Mononuclear cell (primary cell): ENCODE measurements around the gene JAML. TPM values are rescaled to one million over a fixed set of nuclear protein-coding genes. Genes with fewer than 3 reads are reported as not detected.

ENCODE experiments used
- H3K27me3 ChIP-seq: 2 replicates; pipeline ENCODE4 v1.6.0; 2011; ENCODE audit warnings: low read length, control low read depth; ENCODE audit not compliant: insufficient read depth
- H3K4me1 ChIP-seq: 2 replicates; pipeline ENCODE4 v1.5.1; 2011; ENCODE audit warnings: mild to moderate bottlenecking, low read length, control low read depth; ENCODE audit not compliant: insufficient read depth
- H3K4me3 ChIP-seq: 2 replicates; pipeline ENCODE4 v1.5.1; 2011; ENCODE audit warnings: mild to moderate bottlenecking, low read length, moderate library complexity
- H3K9me3 ChIP-seq: 2 replicates; pipeline ENCODE4 v1.5.1; 2011; ENCODE audit warnings: low read depth, mild to moderate bottlenecking, control low read depth, low read length
- total RNA-seq: library from RNA; depleted of rRNA; stranded (reverse); fragments of >200 nt; gene quantifications from one replicate; pipeline ENCODE4 v1.2.3, GENCODE V29; 2012

Gene JAML
- total RNA-seq, result 90.4 TPM

DNA sequence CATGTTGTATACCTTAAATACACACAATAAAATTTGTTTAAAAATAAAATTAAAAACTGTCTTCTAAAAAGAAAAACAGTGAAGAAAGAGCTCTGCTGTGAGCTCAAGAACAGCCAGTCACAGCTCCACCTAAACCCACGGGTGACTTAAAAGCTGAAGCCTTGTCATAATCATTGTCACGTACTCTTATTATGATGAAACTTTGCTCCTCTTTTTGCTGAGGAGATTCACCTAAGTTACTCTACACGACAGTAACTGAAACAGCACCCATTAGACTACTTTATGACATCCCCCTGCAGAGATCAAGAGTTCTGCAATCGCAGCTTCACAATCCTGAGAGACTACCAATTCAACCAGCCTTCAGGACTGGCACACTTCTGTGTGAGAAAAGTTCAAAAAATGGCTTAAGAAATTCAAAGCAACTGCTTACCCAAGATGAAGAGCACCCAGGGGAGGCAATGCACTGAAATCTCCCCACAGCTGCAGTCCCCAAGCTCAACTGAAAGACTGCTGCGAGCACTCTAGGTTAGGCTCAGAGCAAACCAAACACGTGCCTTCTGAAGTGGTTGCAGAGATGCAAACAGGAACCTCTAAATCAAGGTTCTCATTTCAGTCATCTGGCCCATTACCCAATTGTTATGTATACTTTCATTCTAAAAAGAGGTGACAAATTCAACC lies at the start of gene JAML:
Gene JAML, minus strand, starts transcription at position 501 of the 678 bp plus-strand sequence. CDS start 10,145 bp downstream, outside the sequence.
- Histone ChIP-seq H3K4me1 (peaks cover 91% of the 10 kb centered on the region), H3K27me3 (no peaks in the 10 kb centered on the region), H3K4me3 (peak within 1 kb of the TSS; percentile 78), H3K9me3 (no peaks in the 10 kb centered on the region)

GRCh38 chr11:118274186-118274585 lies 49.4 kb upstream of the JAML start:
- Histone ChIP-seq H3K4me1 (no peaks in the 10 kb centered on the region), H3K27me3 (no peaks in the 10 kb centered on the region), H3K9me3 (no peaks in the 10 kb centered on the region), H3K4me3 (no peak overlapping the region)

DNA sequence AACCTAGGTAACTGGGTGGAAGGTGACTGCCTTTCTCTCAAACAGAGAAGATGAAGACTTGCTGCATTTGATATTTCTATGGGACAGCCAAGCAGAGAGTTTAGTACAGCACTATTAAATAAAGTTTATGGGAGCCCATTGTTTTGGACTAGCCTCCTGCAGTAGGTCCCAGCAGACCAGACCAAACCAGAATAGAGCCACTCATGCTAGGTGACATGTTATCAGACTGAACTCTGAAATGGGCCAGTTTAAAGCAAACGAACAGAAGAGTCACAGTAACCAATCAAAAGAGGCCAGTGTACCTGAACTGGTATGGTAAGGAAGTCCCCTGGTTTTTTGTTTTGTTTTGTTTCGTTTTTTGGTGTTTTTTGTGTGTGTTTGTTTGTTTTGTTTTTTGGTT lies 47.2 kb upstream of the JAML start:
- Histone ChIP-seq H3K27me3 (peaks cover 3% of the 10 kb centered on the region), H3K4me1 (no peaks in the 10 kb centered on the region), H3K4me3 (no peak overlapping the region), H3K9me3 (no peaks in the 10 kb centered on the region)

- Histone ChIP-seq H3K4me3 (no peak overlapping the region), H3K27me3 (peaks cover 7% of the 10 kb centered on the region)
These were observed 42.7 kb upstream of the JAML start for GRCh38 chr11:118267486-118267885.

DNA sequence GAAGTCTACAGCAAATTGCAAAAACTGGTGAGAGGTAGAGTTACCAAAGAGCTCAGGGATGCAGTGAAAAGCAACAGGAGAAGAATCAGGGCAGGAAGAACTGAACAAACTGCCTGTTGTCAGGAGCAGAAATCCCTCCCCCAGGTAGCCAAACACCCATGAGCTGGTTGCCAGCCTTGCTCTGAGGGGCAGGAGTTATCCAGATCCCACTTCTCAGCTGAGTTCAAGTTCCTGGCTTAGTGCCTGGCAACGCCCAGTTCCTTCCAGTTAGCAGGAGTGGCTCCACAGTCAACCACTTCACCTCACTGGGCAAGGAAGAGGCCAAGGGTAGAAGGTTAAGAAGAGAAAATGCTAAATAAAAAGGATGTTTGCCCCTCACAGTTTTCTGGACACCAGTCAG lies 41.1 kb upstream of the JAML start:
- no peak overlapping the region for H3K4me3 ChIP-seq
- peaks cover 7% of the 10 kb centered on the region for H3K27me3 ChIP-seq
- H3K4me1 ChIP-seq, result peaks cover 30% of the 10 kb centered on the region
- no peaks in the 10 kb centered on the region for H3K9me3 ChIP-seq

More at GRCh38 chr11:118267486-118267885, 42.7 kb upstream of the JAML start:
- H3K4me1 ChIP-seq, result peaks cover 25% of the 10 kb centered on the region
- H3K9me3 ChIP-seq, result no peaks in the 10 kb centered on the region

- Histone ChIP-seq H3K4me3 (no peak overlapping the region), H3K27me3 (peaks cover 7% of the 10 kb centered on the region), H3K4me1 (peaks cover 30% of the 10 kb centered on the region), H3K9me3 (no peaks in the 10 kb centered on the region)
These were observed 40.0 kb upstream of the JAML start for GRCh38 chr11:118264569-118265465.

DNA sequence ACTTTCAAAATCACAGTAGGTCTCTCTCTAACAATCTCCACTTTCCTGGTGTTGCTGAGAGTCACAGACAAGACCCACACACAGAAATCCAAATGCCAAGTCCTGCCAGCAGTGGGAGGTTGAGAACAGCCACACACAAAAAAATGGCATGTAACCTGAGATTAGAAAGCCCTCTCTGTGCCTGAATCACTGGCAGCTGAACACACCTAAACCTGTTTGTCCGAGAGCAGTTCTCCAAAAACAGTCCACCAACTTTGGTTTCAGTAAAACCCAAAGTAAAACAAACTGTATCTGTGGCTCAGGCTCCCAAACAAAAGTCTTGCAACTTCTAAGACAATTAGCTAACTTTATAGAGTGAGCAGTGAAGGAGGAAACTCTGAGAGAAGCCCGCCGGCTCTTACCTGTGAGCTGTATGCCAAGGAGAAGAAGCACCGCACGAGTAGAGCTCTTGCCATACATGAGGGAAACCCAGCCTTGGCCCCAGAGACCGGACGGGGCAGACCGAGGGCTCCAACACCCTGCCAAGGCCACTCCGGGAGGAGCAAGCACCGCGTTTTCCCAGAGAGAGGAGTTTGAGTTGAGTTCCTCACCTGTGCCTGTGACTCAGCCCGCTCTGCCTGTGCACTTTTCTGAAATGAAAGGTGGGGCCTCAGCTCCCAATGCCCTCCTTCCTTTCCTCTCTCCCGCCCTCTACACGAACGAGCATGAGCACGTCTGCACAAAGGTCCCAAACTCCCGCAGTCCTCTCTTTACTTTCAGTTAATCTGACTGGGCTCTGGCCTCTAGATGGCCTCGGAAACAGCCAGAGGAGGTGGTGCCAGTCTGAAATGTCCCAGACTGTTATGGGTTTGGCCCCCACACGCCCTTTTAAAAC lies 39.1 kb upstream of the JAML start, which contains the start of gene MPZL2:
Gene MPZL2, minus strand, starts transcription at position 603 of the 874 bp plus-strand sequence. Its CDS starts 144 bp downstream, at position 459.
- peak within 1 kb of the TSS; percentile 35 for H3K4me3 ChIP-seq
- peaks cover 30% of the 10 kb centered on the region for H3K4me1 ChIP-seq
- H3K27me3 ChIP-seq, result peaks cover 7% of the 10 kb centered on the region
- H3K9me3 ChIP-seq, result no peaks in the 10 kb centered on the region

GRCh38 chr11:118263112-118263511 lies 38.3 kb upstream of the JAML start:
- H3K27me3 ChIP-seq, result peaks cover 6% of the 10 kb centered on the region
- peaks cover 30% of the 10 kb centered on the region for H3K4me1 ChIP-seq
- H3K4me3 ChIP-seq, result no peak overlapping the region
- H3K9me3 ChIP-seq, result no peaks in the 10 kb centered on the region

DNA sequence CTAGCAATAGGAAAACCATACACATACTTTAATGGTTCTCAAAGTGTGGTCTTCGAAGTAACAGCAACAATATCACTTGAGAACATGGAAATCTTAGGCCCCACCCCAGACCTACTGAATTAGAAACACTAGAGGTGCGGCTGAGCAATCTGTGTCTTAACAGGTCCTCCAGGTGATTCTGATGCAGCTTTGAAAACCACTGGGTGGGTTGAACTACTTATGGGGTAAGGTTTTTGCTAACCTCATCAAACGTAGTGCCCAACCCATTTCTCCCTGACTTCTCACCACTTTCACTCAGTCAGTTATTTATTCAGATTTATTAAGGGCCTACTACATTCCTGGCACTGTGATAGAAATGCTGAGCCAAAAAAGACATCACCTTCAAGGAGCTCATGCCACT lies 35.5 kb upstream of the JAML start:
- H3K4me1 ChIP-seq, result peaks cover 27% of the 10 kb centered on the region
- no peak overlapping the region for H3K4me3 ChIP-seq
- no peaks in the 10 kb centered on the region for H3K9me3 ChIP-seq
- H3K27me3 ChIP-seq, result peaks cover 3% of the 10 kb centered on the region

- Histone ChIP-seq H3K4me3 (no peak overlapping the region), H3K4me1 (peaks cover 22% of the 10 kb centered on the region), H3K9me3 (no peaks in the 10 kb centered on the region), H3K27me3 (peaks cover 3% of the 10 kb centered on the region)
These were observed 34.3 kb upstream of the JAML start for GRCh38 chr11:118259138-118259537.

- Histone ChIP-seq H3K4me1 (peaks cover 14% of the 10 kb centered on the region), H3K9me3 (no peaks in the 10 kb centered on the region), H3K4me3 (no peak overlapping the region), H3K27me3 (no peaks in the 10 kb centered on the region)
These were observed 33.6 kb upstream of the JAML start for GRCh38 chr11:118258410-118258809.

DNA sequence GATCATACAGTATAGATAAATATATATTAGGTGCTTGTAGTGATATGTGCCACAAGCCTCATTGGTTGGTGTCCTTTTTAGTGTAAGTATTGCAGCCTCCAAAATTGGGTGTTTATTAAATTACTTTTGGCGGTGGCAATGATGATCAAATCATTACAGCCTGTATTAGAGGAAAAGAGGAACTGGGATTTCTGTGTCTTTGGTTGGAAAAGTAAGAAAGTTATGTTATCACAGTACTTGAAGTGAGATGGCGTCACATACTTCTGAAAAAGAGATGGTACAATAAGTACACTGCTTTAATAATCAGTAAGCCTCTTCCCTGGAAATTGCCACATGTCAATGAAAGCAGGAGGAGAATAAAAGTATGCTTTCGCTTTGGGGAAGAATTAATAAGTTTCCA lies 27.9 kb upstream of the JAML start:
- peaks cover 10% of the 10 kb centered on the region for H3K4me1 ChIP-seq
- H3K9me3 ChIP-seq, result no peaks in the 10 kb centered on the region
- peak overlapping the region; percentile 92 for H3K4me3 ChIP-seq
- H3K27me3 ChIP-seq, result no peaks in the 10 kb centered on the region

- H3K9me3 ChIP-seq, result no peaks in the 10 kb centered on the region
- H3K4me1 ChIP-seq, result peaks cover 16% of the 10 kb centered on the region
- no peaks in the 10 kb centered on the region for H3K27me3 ChIP-seq
- peak within 1 kb of the TSS; percentile 92 for H3K4me3 ChIP-seq
These were observed 27.2 kb upstream of the JAML start, which contains the start of gene MPZL3 for GRCh38 chr11:118251858-118252652. Gene MPZL3 (minus strand): TSS chr11:118252365. CDS start chr11:118252294, 71 bp downstream.

GRCh38 chr11:118247041-118247440 lies 22.2 kb upstream of the JAML start:
- no peaks in the 10 kb centered on the region for H3K9me3 ChIP-seq
- H3K27me3 ChIP-seq, result no peaks in the 10 kb centered on the region
- H3K4me1 ChIP-seq, result peaks cover 49% of the 10 kb centered on the region
- no peak overlapping the region for H3K4me3 ChIP-seq
